GM21390 (cell line): ENCODE measurements around the gene RBBP7.
"Not testable (repeated sequence)": the region's sequence is repeated elsewhere in the genome, so short reads cannot be mapped to it uniquely, and the experiment has no call there.

ENCODE experiments used
- ATAC-seq: cut with Tn5 transposase; IDR thresholded peaks from one replicate; pipeline ENCODE4 v1.9.1; 2021; ENCODE audit not compliant: unreplicated experiment

RBBP7 gene

GRCh38 chrX:16867947-16868346 is 2.2 kb downstream of the RBBP7 start:
- ATAC-seq: no peak

GRCh38 chrX:16862829-16863228 is 7.3 kb downstream of the RBBP7 start:
- no peak for ATAC-seq

DNA sequence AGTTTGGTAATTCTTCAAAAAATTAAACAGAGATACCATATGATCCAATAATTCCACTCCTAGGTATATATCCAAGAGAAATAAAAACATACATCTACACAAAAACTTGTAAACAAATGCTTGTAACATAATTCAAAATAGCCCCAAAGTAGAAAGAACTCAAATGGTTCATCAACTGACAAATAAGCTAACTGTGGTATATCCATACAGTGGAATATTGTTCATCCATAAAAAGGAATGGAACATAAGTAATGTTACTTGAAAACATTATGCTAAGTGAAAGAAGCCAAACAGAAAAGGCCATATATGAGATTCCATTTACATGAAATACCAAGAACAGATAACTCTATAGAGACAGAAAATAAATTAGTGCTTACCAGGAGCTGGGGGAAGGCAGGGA is 13.4 kb downstream of the RBBP7 start:
- no peak for ATAC-seq

DNA sequence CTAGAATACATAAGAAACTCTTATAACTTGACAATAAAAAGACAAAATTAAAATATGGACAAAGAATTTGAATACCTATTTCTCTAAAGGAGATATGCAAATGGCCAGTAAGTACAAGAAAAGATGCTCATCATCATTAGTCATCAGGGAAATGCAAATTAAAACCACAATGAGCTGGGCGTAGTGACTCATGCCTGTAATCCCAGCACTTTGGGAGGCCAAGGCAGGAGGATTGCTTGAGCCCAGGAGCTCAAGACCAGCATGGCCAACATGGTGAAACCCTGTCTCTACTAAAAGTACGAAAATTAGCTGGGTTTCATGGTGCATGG is 14.1 kb downstream of the RBBP7 start:
- ATAC-seq: not testable (repeated sequence)

DNA sequence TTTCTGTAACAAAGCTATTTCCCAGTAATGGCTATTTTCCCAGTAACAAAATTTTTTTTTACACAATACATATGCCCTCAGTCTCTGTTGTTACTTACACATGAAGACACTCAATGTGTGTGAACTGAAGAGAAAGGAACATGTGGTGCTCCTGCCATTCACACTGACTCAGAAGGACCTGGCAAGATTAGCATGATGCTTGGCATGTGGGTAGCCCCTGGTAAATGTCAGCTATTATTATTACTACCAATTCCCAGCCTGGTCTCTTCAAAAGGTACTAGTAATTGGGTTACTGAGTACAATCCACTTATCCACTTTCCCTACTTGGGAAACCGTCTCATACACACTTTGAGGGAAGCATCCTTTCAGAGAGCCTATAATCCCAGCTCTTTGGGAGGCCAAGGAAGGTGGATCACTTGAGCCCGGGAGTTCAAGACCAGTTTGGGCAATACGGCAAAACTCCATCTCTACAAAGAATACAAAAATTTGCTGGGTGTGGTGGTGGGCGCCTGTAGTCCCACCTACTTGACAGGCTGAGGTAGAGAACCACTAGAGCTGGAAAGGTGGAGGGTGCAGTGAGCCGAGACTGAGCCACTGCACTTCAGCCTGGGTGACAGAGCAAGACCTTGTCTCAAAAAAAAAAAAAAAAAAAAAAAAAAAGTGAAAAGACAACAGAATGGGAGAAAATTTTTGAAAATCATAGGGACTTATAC is 14.6 kb downstream of the RBBP7 start:
- peak; percentile 43 for ATAC-seq

GRCh38 chrX:16853537-16853936 is 16.6 kb downstream of the RBBP7 start:
- no peak for ATAC-seq

DNA sequence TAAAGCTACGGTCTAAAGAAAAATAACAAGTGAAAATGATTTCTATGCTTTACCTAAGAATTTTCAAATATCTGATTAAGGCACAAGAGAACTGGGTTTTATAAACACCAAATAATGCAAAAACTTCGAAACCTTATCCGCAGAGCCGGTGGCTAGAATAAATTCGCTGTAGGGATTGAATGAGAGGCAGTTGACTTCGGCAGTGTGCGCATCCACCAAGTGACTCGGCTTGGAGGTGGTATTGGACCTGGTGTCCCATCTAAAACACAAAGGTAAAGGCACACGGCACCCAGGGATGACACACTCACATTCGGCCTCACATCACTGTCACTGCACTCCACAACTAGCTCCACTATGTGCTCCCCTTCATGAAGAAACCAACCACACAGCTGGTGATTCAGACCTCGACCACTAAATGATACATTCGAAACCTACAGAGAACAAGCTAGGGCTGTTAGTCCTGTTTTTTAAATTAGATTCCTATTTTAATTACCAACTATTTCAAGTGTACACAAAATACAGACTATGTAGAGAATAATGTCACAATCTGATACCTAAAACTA is 17.5 kb downstream of the RBBP7 start:
- no peak for ATAC-seq

- ATAC-seq: no peak
Measured at GRCh38 chrX:16851827-16852226, 18.3 kb downstream of the RBBP7 start.

DNA sequence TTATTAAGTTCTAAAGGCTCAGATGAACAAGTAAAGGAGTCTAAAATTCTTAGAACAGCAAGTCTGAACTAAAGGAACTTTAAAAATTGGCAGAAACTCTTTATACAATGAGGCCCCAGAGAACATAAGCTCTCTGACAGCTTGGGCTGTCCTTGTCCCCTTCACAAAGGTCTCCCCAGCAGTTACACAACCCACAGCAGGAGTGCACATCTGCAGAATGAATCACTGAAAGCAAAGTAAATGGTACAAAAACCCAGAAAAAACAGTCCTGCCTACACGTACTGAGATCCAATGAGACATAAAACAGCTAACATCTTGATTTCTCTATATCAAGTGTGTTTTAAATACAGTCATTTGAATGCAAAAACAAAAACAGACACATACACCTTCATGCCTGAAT is 18.7 kb downstream of the RBBP7 start:
- ATAC-seq: no peak

- no peak for ATAC-seq
Measured at GRCh38 chrX:16848541-16848940, 21.6 kb downstream of the RBBP7 start.

DNA sequence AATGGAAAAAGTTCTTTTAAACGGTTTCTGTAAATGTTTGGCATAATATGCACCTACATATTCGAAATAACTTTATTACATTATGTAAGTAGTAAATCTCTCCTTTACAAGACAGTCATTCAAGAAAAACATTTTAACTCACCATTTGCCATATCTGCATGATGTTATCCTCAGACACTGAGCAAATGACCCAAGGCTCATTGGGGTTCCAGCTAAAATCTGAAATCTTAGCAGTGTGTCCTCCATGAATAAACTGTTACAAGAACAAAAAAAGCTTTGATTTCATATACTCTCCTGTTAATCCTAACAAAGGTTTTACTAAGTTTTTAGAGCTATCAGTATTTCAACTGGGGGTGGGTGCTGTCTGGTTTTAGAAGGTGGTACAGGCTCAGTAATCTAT is 24.5 kb downstream of the RBBP7 start:
- ATAC-seq: no peak

- no peak for ATAC-seq
Measured at GRCh38 chrX:16843208-16843909, 26.8 kb downstream of the RBBP7 start.

- ATAC-seq: no peak
Measured at GRCh38 chrX:16842684-16843083, 27.5 kb downstream of the RBBP7 start.

GRCh38 chrX:16839852-16840460 is 30.2 kb downstream of the RBBP7 start:
- no peak for ATAC-seq

GRCh38 chrX:16839219-16839851 is 30.8 kb downstream of the RBBP7 start:
- ATAC-seq: no peak

GRCh38 chrX:16838202-16839066 is 31.7 kb downstream of the RBBP7 start:
- no peak for ATAC-seq

GRCh38 chrX:16836371-16836770 is 33.8 kb downstream of the RBBP7 start:
- no peak for ATAC-seq

DNA sequence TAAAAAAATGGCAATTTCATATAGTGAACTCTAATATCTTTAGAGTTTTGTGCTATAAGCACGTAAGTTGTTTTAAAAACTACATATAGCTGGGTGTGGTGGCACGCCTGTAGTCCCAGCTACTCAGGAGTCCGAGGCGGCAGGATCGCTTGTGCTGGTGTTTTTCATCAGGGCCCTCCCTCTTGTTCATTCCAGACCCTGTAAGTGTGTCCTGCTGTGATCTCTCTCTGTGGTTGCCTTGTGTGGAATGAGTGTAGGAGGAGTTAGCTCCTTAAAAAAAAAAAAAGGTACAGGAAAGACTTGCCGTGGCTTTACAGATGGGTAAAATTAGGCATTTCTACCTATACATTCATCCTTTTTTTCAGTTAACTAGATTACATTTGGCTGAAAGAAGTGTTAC is 35.4 kb downstream of the RBBP7 start:
- ATAC-seq: no peak

DNA sequence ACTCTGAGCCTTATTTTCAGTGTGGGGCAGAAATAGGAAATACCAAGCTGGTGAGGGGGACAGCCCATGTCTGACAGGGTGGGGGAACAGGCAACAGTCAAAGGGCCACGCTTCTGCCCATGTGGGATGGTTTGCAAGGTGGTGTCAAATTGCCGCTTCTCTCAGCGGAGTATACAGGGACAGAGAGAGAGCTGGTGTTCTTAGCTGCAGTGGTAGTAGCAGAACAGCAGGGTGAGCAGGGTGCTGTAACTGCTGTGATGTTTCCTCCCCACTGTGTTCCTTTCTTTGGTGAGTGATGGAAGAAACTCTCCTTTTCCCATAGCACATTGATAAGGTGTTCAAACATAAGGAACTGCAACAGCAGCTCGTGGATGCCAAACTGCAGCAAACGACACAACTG is 37.9 kb downstream of the RBBP7 start:
- no peak for ATAC-seq

- no peak for ATAC-seq
Measured at GRCh38 chrX:16828124-16828908, 41.8 kb downstream of the RBBP7 start.
